PC-9 (cell line): ENCODE data around the gene SH3BP5L. TPM values are rescaled to one million over a fixed set of nuclear protein-coding genes. Genes with fewer than 3 reads are reported as not detected.

Experiments
- BruUV-seq: library from RNA; stranded (reverse); fragments of 400-500 nt; replicated peaks from 2 replicates; lab custom pipeline; 2021; lab: Mats Ljungman, UMichigan
- CTCF ChIA-PET: fragments of 300-600 bp; sonication (Branson Sonifier 250); formaldehyde crosslinking; loops from one replicate; lab custom pipeline; 2022; ENCODE audit warnings: antibody characterized with exemption; lab: Charles Lee
- POLR2A ChIA-PET: fragments of 300-600 bp; sonication (Branson Sonifier 250); formaldehyde crosslinking; loops from one replicate; lab custom pipeline; 2022; ENCODE audit warnings: antibody characterized with exemption; ENCODE audit not compliant: unreplicated experiment; lab: Charles Lee
- DNase-seq, 2 experiments: peaks; one replicate each; pipeline versions ENCODE4 v3.0.0 to v3.0.0-alpha.2; 2015 to 2022; ENCODE audit warnings: mixed read lengths in 1 of 2
- H2AFZ ChIP-seq: fragments of 200-600 bp; sonication (generic); 2 replicates; pipeline ENCODE4 v1.8.1; 2017; ENCODE audit warnings: antibody characterized with exemption
- H3F3A ChIP-seq: fragments of 200-600 bp; sonication (generic); 2 replicates; pipeline ENCODE4 v1.8.1; 2017; ENCODE audit warnings: antibody characterized with exemption, mild to moderate bottlenecking, low read depth; ENCODE audit not compliant: insufficient read depth
- H3K27ac ChIP-seq: fragments of 200-600 bp; sonication (generic); 2 replicates; pipeline ENCODE4 v1.6.1; 2016; ENCODE audit warnings: mixed run types
- H3K27me3 ChIP-seq: fragments of 200-600 bp; sonication (generic); 2 replicates; pipeline ENCODE4 v1.6.1; 2016; ENCODE audit warnings: low read depth, mixed run types; ENCODE audit not compliant: insufficient read depth
- H3K36me3 ChIP-seq: fragments of 200-600 bp; sonication (generic); 2 replicates; pipeline ENCODE4 v1.6.1; 2016; ENCODE audit warnings: low read depth, mixed run types
- H3K4me1 ChIP-seq: fragments of 200-600 bp; sonication (generic); replicated peaks from 2 replicates; pipeline ENCODE4 v1.6.1; 2016; ENCODE audit warnings: mixed run types; ENCODE audit not compliant: insufficient read depth
- H3K4me2 ChIP-seq: fragments of 200-600 bp; sonication (generic); 2 replicates; pipeline ENCODE4 v1.6.1; 2017; ENCODE audit warnings: mixed run types
- H3K4me3 ChIP-seq: fragments of 200-600 bp; sonication (generic); 2 replicates; pipeline ENCODE4 v1.6.1; 2016; ENCODE audit warnings: mixed run types
- H3K79me2 ChIP-seq: fragments of 200-600 bp; sonication (generic); 2 replicates; pipeline ENCODE4 v1.6.1; 2017; ENCODE audit warnings: low read depth, mixed run types
- H3K9me2 ChIP-seq: fragments of 200-600 bp; sonication (generic); 2 replicates; pipeline ENCODE4 v1.8.1; 2017; ENCODE audit warnings: mild to moderate bottlenecking; ENCODE audit not compliant: insufficient read depth
- H3K9me3 ChIP-seq: fragments of 200-600 bp; sonication (generic); 2 replicates; pipeline ENCODE4 v1.8.1; 2016; ENCODE audit warnings: low read depth; ENCODE audit not compliant: insufficient read depth
- H4K20me1 ChIP-seq: fragments of 200-600 bp; sonication (generic); 2 replicates; pipeline ENCODE4 v1.8.1; 2017; ENCODE audit not compliant: insufficient read depth
- CTCF ChIP-seq: fragments of 200-600 bp; sonication (generic); conservative IDR thresholded peaks from 2 replicates; pipeline ENCODE4 v1.6.1; 2017; ENCODE audit warnings: mixed run types, antibody characterized with exemption, mild to moderate bottlenecking, moderate library complexity
- EZH2 ChIP-seq: fragments of 200-600 bp; sonication (generic); IDR thresholded peaks from 2 replicates; pipeline ENCODE4 v1.8.0; 2017; ENCODE audit warnings: antibody characterized with exemption, low read depth
- intact Hi-C: fragments of 100-400 bp; cut with micrococcal nuclease; formaldehyde crosslinking; loops from one replicate; pipeline ENCODE4 v1.10.0; 2022; ENCODE audit not compliant: unreplicated experiment
- total RNA-seq: library from RNA; stranded (reverse); gene quantifications from 2 replicates; pipeline ENCODE4 v1.2.3, GENCODE V29; 2021

Gene SH3BP5L
- total RNA-seq, 1 experiment from 2014 or later = 24.6 TPM

DNA sequence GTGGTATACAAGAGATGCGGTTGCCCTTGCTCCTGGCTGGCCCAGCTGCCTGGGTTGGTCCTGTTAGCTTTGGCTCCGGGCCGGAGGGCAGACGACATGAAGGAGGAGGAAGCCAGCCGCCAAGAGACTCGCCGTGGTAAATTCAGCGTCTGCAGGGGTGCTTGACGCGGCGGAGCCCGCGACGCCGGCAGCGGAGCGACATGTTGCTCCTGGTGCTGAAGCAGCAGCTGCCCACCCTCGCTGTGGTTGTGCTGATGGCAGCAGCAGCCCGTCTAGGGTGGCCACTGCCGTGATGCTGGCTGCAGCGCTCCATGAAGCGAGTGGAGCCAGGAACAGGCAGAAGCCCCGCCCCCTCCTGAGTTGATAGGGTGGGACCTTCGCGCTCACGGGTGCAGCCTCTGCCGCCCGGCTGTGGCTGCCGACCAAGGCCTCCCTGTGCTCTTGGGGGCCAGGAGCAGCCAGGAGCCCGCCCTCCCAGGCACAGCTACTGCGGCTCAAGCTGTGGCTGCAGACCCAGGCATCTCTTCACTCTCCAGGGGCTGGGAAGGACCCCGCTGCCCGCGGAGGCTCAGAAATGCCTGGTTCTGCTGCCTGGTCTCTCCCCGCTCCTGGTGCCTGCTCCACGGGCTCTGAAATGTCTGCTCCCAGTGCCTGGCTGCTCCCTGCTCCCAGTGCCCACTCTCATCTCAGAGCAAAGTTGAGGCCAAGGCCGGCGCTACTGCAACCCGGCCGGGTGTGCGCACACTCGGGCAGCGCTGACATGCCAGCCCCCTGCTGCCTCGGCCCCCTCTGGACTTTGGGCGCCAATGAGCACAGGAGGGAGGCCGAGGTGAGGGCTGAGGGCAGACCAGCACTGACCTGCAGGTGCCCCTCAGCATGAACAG is 37.5 kb upstream of the SH3BP5L start:
- Histone ChIP-seq H3K27ac (no peak overlapping the region), H2AFZ (no peak overlapping the region), H3K36me3 (no peaks in the 10 kb centered on the region), H3K4me3 (no peak overlapping the region), H3K27me3 (no peaks in the 10 kb centered on the region), H3F3A (peaks cover 4% of the 10 kb centered on the region; the same call in 1 of the 2 replicates), H3K4me1 (peaks cover 5% of the 10 kb centered on the region; the same call in 1 of the 2 replicates), H3K9me3 (no peaks in the 10 kb centered on the region), H3K79me2 (peaks cover 3% of the 10 kb centered on the region; the same call in 1 of the 2 replicates), H4K20me1 (no peaks in the 10 kb centered on the region), H3K4me2 (no peak overlapping the region), H3K9me2 (no peaks in the 10 kb centered on the region)
- CTCF ChIA-PET = no interaction called here
- no TSS peak for BruUV-seq
- DNase-seq = peak in 1 of 2 experiments; percentile 49
- intact Hi-C loops = no loop called here
- POLR2A ChIA-PET = no interaction called here
- TF ChIP-seq EZH2 (no peak), CTCF (no peak)

GRCh38 chr1:248862695-248862997 is 36.9 kb upstream of the SH3BP5L start:
- Histone ChIP-seq H3K36me3 (no peaks in the 10 kb centered on the region), H4K20me1 (no peaks in the 10 kb centered on the region), H3K9me2 (no peaks in the 10 kb centered on the region), H3K79me2 (peaks cover 7% of the 10 kb centered on the region), H3K9me3 (no peaks in the 10 kb centered on the region), H3F3A (peaks cover 4% of the 10 kb centered on the region; the same call in 1 of the 2 replicates), H3K4me3 (no peak overlapping the region), H3K4me1 (peaks cover 5% of the 10 kb centered on the region; the same call in 1 of the 2 replicates), H3K27ac (no peak overlapping the region), H2AFZ (no peak overlapping the region), H3K4me2 (no peak overlapping the region), H3K27me3 (no peaks in the 10 kb centered on the region)
- intact Hi-C loops = no loop called here
- DNase-seq = no peak
- ChIA-PET CTCF (no interaction called here), POLR2A (no interaction called here)
- no peak for TF ChIP-seq EZH2
- BruUV-seq = no TSS peak

DNA sequence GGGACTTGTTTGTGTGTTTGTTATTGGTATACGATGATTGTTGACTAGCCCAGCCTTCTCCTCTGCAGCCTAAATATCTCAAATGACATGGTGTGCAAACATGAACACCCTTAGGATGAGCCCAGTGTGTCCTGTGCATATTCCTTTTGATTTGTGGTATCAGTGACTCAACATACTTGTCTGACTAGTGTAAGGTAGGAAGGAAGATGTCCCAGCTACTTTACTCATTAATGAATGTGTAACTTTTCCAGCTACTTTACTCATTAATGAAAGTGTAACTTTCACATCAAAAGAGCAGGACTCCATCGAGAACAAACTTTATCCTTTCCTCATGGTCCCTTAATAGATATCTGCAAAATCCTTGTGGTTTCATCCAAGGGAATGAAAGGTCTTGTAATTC is 35.9 kb upstream of the SH3BP5L start:
- Histone ChIP-seq H3K79me2 (peaks cover 17% of the 10 kb centered on the region), H3K27ac (no peak overlapping the region), H3K36me3 (no peaks in the 10 kb centered on the region), H4K20me1 (no peaks in the 10 kb centered on the region), H3K27me3 (no peaks in the 10 kb centered on the region), H3K4me1 (peaks cover 15% of the 10 kb centered on the region), H3K4me2 (no peak overlapping the region), H3F3A (peaks cover 4% of the 10 kb centered on the region; the same call in 1 of the 2 replicates), H3K4me3 (no peak overlapping the region), H2AFZ (no peak overlapping the region), H3K9me2 (no peaks in the 10 kb centered on the region), H3K9me3 (no peaks in the 10 kb centered on the region)
- intact Hi-C loops = no loop called here
- TF ChIP-seq CTCF = no peak
- POLR2A ChIA-PET = interaction anchor here (0.7 kb wide), 1 partner anchor 14 kb away, joined by 6 read pairs; no protein-coding TSS in a partner anchor
- no TSS peak for BruUV-seq
- CTCF ChIA-PET = no interaction called here
- DNase-seq = no peak
